Left ventricle myocardium inferior (tissue), 1 donor: ENCODE results near the gene FA2H. TPM values are rescaled to one million over a fixed set of nuclear protein-coding genes. Genes with fewer than 3 reads are reported as not detected.

Source experiments
- DNase-seq: peaks from one replicate; pipeline ENCODE4 v3.0.0-alpha.2; 2020
- H3K27ac ChIP-seq: fragments of 200-600 bp; replicated peaks from 2 replicates; pipeline ENCODE4 v1.8.0; 2021
- H3K27me3 ChIP-seq: fragments of 200-600 bp; 2 replicates; pipeline ENCODE4 v1.8.0; 2021; ENCODE audit warnings: low read depth
- H3K36me3 ChIP-seq: fragments of 200-600 bp; 2 replicates; pipeline ENCODE4 v1.8.0; 2021
- H3K4me1 ChIP-seq: fragments of 200-600 bp; 2 replicates; pipeline ENCODE4 v1.8.0; 2021
- H3K4me3 ChIP-seq: fragments of 200-600 bp; 2 replicates; pipeline ENCODE4 v1.8.0; 2021; ENCODE audit warnings: mild to moderate bottlenecking, moderate library complexity
- H3K9me3 ChIP-seq: fragments of 200-600 bp; replicated peaks from 2 replicates; pipeline ENCODE4 v1.8.0; 2021
- intact Hi-C: fragments of 100-400 bp; cut with micrococcal nuclease; formaldehyde crosslinking; loops from one replicate; pipeline ENCODE4 v1.11.0; 2022
- total RNA-seq: library from RNA; stranded (reverse); fragmentation: NEBNext Ultra II Directional; extraction: Animal tissue kit (Norgen Biotek cat#: 25700); gene quantifications from one replicate; pipeline ENCODE4 v1.2.1, GENCODE V29; 2021
- TF ChIP-seq, protein P1 (sequence below): fragments of 200-600 bp; IDR thresholded peaks from 2 replicates; pipeline ENCODE4 v1.8.0; 2021; ENCODE audit warnings: antibody characterized with exemption, mild to moderate bottlenecking, borderline replicate concordance
- donor health status: DM: no; HTN: yes; CAD: no; lungs with severe emphysema.

The FA2H gene
- total RNA-seq, 1 donor from 2014 or later = not detected

DNA sequence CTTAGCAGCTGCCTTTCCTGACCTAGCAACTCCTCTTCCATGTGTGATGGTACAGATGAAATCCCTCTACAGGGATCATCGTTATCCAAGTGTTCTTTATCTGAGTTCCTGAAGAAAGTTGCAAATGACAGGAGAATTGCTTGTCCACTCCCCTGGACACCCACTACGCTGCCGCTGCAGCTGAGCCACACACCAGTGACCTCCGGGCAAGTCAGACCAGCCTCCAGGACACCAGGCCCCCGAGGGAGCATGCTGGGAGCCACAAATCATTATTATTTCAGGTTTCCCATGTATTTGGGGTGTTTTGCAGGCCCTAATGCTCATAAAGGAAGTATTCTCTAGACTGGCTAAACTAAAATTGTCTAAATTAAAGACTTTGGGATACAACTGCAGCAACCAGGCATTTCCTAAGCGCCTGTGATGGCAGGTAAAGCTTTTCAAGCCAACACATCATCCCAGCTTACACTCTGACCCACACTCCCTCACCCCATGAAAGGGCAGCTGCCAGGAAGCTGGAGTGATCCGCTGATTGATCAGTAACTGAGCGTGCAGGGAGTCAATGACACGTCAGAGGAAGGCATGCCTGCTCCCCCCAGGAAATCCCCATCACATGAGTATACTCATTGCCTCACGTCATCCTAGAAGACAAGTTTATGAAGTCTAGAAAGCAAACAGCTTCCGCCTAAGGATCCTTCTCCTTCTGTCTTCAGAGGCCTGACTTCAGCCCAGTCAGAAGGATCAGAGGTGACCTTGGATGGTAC lies 14.4 kb downstream of the FA2H start:
- Histone ChIP-seq H3K36me3 (no peaks in the 10 kb centered on the region), H3K4me3 (no peak overlapping the region), H3K27ac (no peak overlapping the region), H3K4me1 (no peaks in the 10 kb centered on the region), H3K27me3 (peaks cover 73% of the 10 kb centered on the region), H3K9me3 (no peaks in the 10 kb centered on the region)
- TF ChIP-seq, protein P1, sequence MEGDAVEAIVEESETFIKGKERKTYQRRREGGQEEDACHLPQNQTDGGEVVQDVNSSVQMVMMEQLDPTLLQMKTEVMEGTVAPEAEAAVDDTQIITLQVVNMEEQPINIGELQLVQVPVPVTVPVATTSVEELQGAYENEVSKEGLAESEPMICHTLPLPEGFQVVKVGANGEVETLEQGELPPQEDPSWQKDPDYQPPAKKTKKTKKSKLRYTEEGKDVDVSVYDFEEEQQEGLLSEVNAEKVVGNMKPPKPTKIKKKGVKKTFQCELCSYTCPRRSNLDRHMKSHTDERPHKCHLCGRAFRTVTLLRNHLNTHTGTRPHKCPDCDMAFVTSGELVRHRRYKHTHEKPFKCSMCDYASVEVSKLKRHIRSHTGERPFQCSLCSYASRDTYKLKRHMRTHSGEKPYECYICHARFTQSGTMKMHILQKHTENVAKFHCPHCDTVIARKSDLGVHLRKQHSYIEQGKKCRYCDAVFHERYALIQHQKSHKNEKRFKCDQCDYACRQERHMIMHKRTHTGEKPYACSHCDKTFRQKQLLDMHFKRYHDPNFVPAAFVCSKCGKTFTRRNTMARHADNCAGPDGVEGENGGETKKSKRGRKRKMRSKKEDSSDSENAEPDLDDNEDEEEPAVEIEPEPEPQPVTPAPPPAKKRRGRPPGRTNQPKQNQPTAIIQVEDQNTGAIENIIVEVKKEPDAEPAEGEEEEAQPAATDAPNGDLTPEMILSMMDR = no peak
- intact Hi-C loops = no loop called here
- no peak for DNase-seq

- Histone ChIP-seq H3K4me1 (no peaks in the 10 kb centered on the region), H3K27ac (no peak overlapping the region), H3K4me3 (no peak overlapping the region), H3K27me3 (peaks cover 73% of the 10 kb centered on the region), H3K9me3 (no peaks in the 10 kb centered on the region), H3K36me3 (no peaks in the 10 kb centered on the region)
- TF ChIP-seq, protein P1 = no peak
- DNase-seq = no peak
- intact Hi-C loops = no loop called here
Observed at GRCh38 chr16:74759564-74759963, 15.1 kb downstream of the FA2H start.

- H3K4me3 ChIP-seq = no peak overlapping the region
- no peaks in the 10 kb centered on the region for H3K9me3 ChIP-seq
- intact Hi-C loops = no loop called here
- TF ChIP-seq, protein P1 = no peak
- no peak for DNase-seq
- H3K4me1 ChIP-seq = no peaks in the 10 kb centered on the region
- H3K27ac ChIP-seq = no peak overlapping the region
- H3K27me3 ChIP-seq = peaks cover 71% of the 10 kb centered on the region
- H3K36me3 ChIP-seq = no peaks in the 10 kb centered on the region
Observed at GRCh38 chr16:74758801-74759200, 15.8 kb downstream of the FA2H start.

DNA sequence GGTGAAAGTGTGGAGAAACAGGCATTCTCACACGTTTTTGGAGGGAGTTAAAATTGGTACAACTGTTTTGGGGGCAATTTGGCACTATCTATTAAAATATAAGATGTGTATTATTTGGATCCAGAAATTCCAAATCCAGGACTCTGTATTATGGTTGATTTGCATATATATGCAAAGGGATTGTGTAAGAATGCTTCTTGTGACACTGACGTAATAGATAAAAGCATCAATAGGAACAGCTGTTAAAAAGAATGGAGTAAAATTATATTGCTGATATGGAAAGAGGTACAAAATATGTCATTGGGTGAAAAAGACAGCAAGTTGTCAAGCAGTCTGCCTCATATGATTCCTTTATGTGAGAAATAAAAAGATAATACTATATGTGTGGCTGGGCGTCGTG lies 17.3 kb downstream of the FA2H start:
- Histone ChIP-seq H3K4me3 (no peak overlapping the region), H3K9me3 (no peaks in the 10 kb centered on the region), H3K4me1 (no peaks in the 10 kb centered on the region), H3K27me3 (peaks cover 76% of the 10 kb centered on the region), H3K27ac (no peak overlapping the region), H3K36me3 (no peaks in the 10 kb centered on the region)
- no peak for DNase-seq
- TF ChIP-seq, protein P1 = no peak
- intact Hi-C loops = no loop called here

GRCh38 chr16:74756203-74756602 lies 18.4 kb downstream of the FA2H start:
- Histone ChIP-seq H3K4me3 (no peak overlapping the region), H3K36me3 (no peaks in the 10 kb centered on the region), H3K9me3 (no peaks in the 10 kb centered on the region), H3K4me1 (no peaks in the 10 kb centered on the region), H3K27me3 (peaks cover 74% of the 10 kb centered on the region), H3K27ac (no peak overlapping the region)
- TF ChIP-seq, protein P1 = no peak
- DNase-seq = no peak
- intact Hi-C loops = no loop called here
